ENCODE measurements around the gene ILF2. TPM values are rescaled to one million over a fixed set of nuclear protein-coding genes. Genes with fewer than 3 reads are reported as not detected.

Gene ILF2
- total and polyA plus RNA-seq, 2 of the 13 experiments (the other 11 are each of a cell fraction or from before 2014, with no cell fraction given): 292 to 366 TPM

DNA sequence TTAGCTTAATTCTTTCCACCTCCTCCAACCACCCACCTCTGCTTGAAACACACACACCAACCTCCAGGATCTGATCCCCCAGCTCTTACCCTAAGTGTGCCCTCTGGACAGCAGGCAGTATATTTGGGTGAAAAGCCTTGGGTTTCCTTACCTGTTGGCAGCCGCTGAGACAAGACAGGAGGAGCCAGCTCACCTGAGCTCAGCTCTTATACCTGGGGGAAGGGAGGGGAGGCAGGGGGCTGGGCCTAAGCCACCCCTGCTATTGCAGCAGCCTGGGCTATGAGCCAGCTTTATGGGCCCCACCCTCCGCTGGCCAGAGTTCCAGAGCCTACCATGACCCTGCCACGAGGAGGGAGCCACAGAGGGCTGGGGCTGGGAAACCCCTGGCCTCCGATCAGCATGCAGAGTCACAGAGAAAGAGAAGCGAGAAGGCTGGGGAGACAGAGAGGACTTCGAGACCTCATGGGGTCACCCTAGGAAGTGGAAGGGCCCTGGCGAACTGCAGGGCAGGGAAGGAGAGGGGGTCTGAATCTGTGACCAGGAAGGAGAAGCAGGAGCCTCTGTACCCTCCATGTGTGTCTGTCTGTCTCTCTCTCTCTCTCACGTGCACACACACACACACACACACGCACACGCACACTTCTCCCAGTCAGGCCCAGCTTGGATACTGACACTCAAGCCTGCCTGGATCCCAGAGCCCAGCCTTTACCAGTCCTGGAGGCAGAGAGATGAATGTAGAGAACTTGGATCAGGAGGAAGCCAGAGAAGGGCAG lies 54.5 kb downstream of the ILF2 start, which contains the start of gene S100A14 (continued):
- no peak for TF ChIP-seq ZNF777 (CRISPR knock-in tag; IDR thresholded peaks at IDR 0.05)
- no peak for TF ChIP-seq ZNF839 (CRISPR knock-in tag; IDR thresholded peaks at IDR 0.05; ENCODE audit: borderline replicate concordance)
- no peak for TF ChIP-seq RFX3 (CRISPR knock-in tag; IDR thresholded peaks at IDR 0.05)
- TF ChIP-seq ZNF333 (CRISPR knock-in tag; IDR thresholded peaks at IDR 0.05; ENCODE audit: borderline replicate concordance): no peak
- TF ChIP-seq, protein P1, sequence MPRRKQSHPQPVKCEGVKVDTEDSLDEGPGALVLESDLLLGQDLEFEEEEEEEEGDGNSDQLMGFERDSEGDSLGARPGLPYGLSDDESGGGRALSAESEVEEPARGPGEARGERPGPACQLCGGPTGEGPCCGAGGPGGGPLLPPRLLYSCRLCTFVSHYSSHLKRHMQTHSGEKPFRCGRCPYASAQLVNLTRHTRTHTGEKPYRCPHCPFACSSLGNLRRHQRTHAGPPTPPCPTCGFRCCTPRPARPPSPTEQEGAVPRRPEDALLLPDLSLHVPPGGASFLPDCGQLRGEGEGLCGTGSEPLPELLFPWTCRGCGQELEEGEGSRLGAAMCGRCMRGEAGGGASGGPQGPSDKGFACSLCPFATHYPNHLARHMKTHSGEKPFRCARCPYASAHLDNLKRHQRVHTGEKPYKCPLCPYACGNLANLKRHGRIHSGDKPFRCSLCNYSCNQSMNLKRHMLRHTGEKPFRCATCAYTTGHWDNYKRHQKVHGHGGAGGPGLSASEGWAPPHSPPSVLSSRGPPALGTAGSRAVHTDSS (CRISPR knock-in tag; conservative IDR thresholded peaks at IDR 0.05): no peak
- TF ChIP-seq ZMYM4 (CRISPR knock-in tag; IDR thresholded peaks at IDR 0.05): 0 out of 2 replicates have a peak, but pooled peaks have one; percentile 36
- TF ChIP-seq ZNF607 (CRISPR knock-in tag; IDR thresholded peaks at IDR 0.05; ENCODE audit: borderline replicate concordance): no peak
- TF ChIP-seq, protein P2, sequence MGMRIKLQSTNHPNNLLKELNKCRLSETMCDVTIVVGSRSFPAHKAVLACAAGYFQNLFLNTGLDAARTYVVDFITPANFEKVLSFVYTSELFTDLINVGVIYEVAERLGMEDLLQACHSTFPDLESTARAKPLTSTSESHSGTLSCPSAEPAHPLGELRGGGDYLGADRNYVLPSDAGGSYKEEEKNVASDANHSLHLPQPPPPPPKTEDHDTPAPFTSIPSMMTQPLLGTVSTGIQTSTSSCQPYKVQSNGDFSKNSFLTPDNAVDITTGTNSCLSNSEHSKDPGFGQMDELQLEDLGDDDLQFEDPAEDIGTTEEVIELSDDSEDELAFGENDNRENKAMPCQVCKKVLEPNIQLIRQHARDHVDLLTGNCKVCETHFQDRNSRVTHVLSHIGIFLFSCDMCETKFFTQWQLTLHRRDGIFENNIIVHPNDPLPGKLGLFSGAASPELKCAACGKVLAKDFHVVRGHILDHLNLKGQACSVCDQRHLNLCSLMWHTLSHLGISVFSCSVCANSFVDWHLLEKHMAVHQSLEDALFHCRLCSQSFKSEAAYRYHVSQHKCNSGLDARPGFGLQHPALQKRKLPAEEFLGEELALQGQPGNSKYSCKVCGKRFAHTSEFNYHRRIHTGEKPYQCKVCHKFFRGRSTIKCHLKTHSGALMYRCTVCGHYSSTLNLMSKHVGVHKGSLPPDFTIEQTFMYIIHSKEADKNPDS (CRISPR knock-in tag; IDR thresholded peaks at IDR 0.05): no peak
- no peak for TF ChIP-seq FOXA1 (IDR thresholded peaks at IDR 0.05)
- TF ChIP-seq FOXA1 (CRISPR knock-in tag; IDR thresholded peaks at IDR 0.05): no peak
- no peak for TF ChIP-seq IKZF1 (IDR thresholded peaks at IDR 0.05)
- TF ChIP-seq, protein P3, sequence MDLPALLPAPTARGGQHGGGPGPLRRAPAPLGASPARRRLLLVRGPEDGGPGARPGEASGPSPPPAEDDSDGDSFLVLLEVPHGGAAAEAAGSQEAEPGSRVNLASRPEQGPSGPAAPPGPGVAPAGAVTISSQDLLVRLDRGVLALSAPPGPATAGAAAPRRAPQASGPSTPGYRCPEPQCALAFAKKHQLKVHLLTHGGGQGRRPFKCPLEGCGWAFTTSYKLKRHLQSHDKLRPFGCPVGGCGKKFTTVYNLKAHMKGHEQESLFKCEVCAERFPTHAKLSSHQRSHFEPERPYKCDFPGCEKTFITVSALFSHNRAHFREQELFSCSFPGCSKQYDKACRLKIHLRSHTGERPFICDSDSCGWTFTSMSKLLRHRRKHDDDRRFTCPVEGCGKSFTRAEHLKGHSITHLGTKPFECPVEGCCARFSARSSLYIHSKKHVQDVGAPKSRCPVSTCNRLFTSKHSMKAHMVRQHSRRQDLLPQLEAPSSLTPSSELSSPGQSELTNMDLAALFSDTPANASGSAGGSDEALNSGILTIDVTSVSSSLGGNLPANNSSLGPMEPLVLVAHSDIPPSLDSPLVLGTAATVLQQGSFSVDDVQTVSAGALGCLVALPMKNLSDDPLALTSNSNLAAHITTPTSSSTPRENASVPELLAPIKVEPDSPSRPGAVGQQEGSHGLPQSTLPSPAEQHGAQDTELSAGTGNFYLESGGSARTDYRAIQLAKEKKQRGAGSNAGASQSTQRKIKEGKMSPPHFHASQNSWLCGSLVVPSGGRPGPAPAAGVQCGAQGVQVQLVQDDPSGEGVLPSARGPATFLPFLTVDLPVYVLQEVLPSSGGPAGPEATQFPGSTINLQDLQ (CRISPR knock-in tag; IDR thresholded peaks at IDR 0.05): peak; percentile 85
- TF ChIP-seq RARA (CRISPR knock-in tag; IDR thresholded peaks at IDR 0.05): peak; percentile 22; the same call in 1 of the 2 replicates
- TF ChIP-seq, protein P4, sequence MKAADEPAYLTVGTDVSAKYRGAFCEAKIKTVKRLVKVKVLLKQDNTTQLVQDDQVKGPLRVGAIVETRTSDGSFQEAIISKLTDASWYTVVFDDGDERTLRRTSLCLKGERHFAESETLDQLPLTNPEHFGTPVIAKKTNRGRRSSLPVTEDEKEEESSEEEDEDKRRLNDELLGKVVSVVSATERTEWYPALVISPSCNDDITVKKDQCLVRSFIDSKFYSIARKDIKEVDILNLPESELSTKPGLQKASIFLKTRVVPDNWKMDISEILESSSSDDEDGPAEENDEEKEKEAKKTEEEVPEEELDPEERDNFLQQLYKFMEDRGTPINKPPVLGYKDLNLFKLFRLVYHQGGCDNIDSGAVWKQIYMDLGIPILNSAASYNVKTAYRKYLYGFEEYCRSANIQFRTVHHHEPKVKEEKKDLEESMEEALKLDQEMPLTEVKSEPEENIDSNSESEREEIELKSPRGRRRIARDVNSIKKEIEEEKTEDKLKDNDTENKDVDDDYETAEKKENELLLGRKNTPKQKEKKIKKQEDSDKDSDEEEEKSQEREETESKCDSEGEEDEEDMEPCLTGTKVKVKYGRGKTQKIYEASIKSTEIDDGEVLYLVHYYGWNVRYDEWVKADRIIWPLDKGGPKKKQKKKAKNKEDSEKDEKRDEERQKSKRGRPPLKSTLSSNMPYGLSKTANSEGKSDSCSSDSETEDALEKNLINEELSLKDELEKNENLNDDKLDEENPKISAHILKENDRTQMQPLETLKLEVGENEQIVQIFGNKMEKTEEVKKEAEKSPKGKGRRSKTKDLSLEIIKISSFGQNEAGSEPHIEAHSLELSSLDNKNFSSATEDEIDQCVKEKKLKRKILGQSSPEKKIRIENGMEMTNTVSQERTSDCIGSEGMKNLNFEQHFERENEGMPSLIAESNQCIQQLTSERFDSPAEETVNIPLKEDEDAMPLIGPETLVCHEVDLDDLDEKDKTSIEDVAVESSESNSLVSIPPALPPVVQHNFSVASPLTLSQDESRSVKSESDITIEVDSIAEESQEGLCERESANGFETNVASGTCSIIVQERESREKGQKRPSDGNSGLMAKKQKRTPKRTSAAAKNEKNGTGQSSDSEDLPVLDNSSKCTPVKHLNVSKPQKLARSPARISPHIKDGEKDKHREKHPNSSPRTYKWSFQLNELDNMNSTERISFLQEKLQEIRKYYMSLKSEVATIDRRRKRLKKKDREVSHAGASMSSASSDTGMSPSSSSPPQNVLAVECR (CRISPR knock-in tag; IDR thresholded peaks at IDR 0.05; ENCODE audit: borderline replicate concordance): peak; percentile 27; the same call in 1 of the 2 replicates
- TF ChIP-seq MXD4 (CRISPR knock-in tag; IDR thresholded peaks at IDR 0.05): no peak
- 0 out of 2 replicates have a peak, but pooled peaks have one; percentile 26 for TF ChIP-seq PHF20 (CRISPR knock-in tag; IDR thresholded peaks at IDR 0.05)
- TF ChIP-seq FOXK1 (CRISPR knock-in tag; IDR thresholded peaks at IDR 0.05; ENCODE audit: borderline replicate concordance, low read depth): no peak
- TF ChIP-seq GABPA (IDR thresholded peaks at IDR 0.05; ENCODE audit: low read depth, low read length): no peak
- TF ChIP-seq GABPA (CRISPR knock-in tag; IDR thresholded peaks at IDR 0.05; ENCODE audit: low read depth): no peak
- TF ChIP-seq TARDBP (CRISPR knock-in tag; IDR thresholded peaks at IDR 0.05): no peak
